Heart right ventricle (tissue), 16 donors: ENCODE results near the gene ITFG1. TPM values are rescaled to one million over a fixed set of nuclear protein-coding genes. Genes with fewer than 3 reads are reported as not detected.
"Not testable (repeated sequence)": the region's sequence is repeated elsewhere in the genome, so short reads cannot be mapped to it uniquely, and the experiment has no call there.

Experiments
- ATAC-seq, 8 donors: fragments of 200-7000 bp; cut with Tn5 transposase; one replicate each; pipeline ENCODE4 v1.9.1; 2020; ENCODE audit warnings: mild to moderate bottlenecking in 8 of 8, moderate library complexity in 8 of 8, moderate number of reproducible peaks in 1 of 8
- DNase-seq, 2 donors: peaks; one replicate each; pipeline ENCODE4 v3.0.0-alpha.2; 2020
- H3K27ac ChIP-seq, 10 donors: fragments of 200-600 bp; sonication (generic) in 2 of 10; one replicate each; pipeline versions ENCODE4 v1.5.0 to v1.8.0; 2020 to 2022; ENCODE audit warnings: mild to moderate bottlenecking in 3 of 10
- H3K27me3 ChIP-seq, 7 donors: fragments of 200-600 bp; one replicate each; pipeline ENCODE4 v1.8.0; 2021 to 2022; ENCODE audit warnings: mild to moderate bottlenecking in 2 of 7
- H3K36me3 ChIP-seq, 9 donors: fragments of 200-600 bp; sonication (generic) in 1 of 9; one replicate each; pipeline versions ENCODE4 v1.5.0 to v1.8.0; 2020 to 2022; ENCODE audit warnings: mild to moderate bottlenecking in 2 of 9
- H3K4me1 ChIP-seq, 9 donors: fragments of 200-600 bp; sonication (generic) in 1 of 9; one replicate each; pipeline versions ENCODE4 v1.5.0 to v1.8.0; 2020 to 2022; ENCODE audit warnings: mild to moderate bottlenecking in 4 of 9
- H3K4me3 ChIP-seq, 10 donors: fragments of 200-600 bp; sonication (generic) in 2 of 10; one replicate each; pipeline versions ENCODE4 v1.5.0 to v1.8.0; 2020 to 2022; ENCODE audit warnings: mild to moderate bottlenecking in 7 of 10, moderate library complexity in 2 of 10
- H3K9me3 ChIP-seq, 11 donors: fragments of 200-600 bp in 10 of 11; sonication (generic) in 2 of 11; one replicate each; pipeline versions ENCODE4 v1.5.0 to v1.8.0; 2013 to 2022; ENCODE audit warnings: mild to moderate bottlenecking in 2 of 11, control low read depth in 1 of 11, moderate library complexity in 1 of 11
- CTCF ChIP-seq, 9 donors: fragments of 200-600 bp; sonication (generic) in 2 of 9; IDR thresholded peaks; one replicate each; pipeline versions ENCODE4 v1.5.0 to v1.8.0; 2021 to 2022; ENCODE audit warnings: antibody characterized with exemption in 9 of 9, mild to moderate bottlenecking in 5 of 9, moderate library complexity in 1 of 9
- WGBS, 2 donors: extraction: QIAGEN DNeasy Blood & Tissue Kit; methylation state at CpG; one replicate each; pipeline ENCODE4 v1.1.7; 2013; ENCODE audit warnings: inconsistent platforms in 1 of 2; 5-methylcytosine and 5-hydroxymethylcytosine counted together
- intact Hi-C, 10 donors: fragments of 100-400 bp; cut with DNase I; formaldehyde crosslinking; loops; one replicate each; pipeline versions ENCODE4 v1.11.1 to v1.14.2; 2022
- polyA plus RNA-seq, 2 donors: library from polyadenylated mRNA; stranded (reverse); fragments of 200-250 nt; gene quantifications; one replicate each; pipeline ENCODE4 v1.2.3, GENCODE V29; 2013
- total RNA-seq, 10 donors: library from RNA; stranded (reverse); fragmentation: NEBNext Ultra II Directional in 3 of 10; extraction: Animal tissue kit (Norgen Biotek cat#: 25700) in 3 of 10; gene quantifications; one replicate each; pipeline versions ENCODE4 v1.2.1 to v1.2.4, GENCODE V29; 2021 to 2023
- donor health status: Arrhythmogenic right ventricular cardiomyopathy.
- donor health status: ischemic (EF 13 %, LVEDD 7.1; RV severe dilation, severe dysfunction).
- donor health status: healthy with polysubstance abuse.
- donor health status: DM: no; HTN: yes; CAD: no.
- donor health status: DM: no; HTN: no; CAD: no.
- donor health status: ischemic (EF 25% LVEDD 6.9; RV normal size, moderate dysfunction).
- donor health status: ischemic (EF 25% LVEDD 5.7; RV mildly dilated, moderate dysfunction).
- donor health status: healthy.
- donor health status: DM: yes; HTN: yes; CAD: no.
- donor health status: Ischemic cardiomyopathy.
- donor health status: ischemic (EF 35%, LVEDD 5.7; RV mildly dilated, moderate dysfunction).
- donor health status: nonischemic (EF 11% LVEDD 7.7; RV severe dilation, severe dysfunction).
- donor health status: DM: yes; HTN: yes; CAD: no.
- donor health status: PGD.
- donor health status: ischemic (EF 29% LVEDD 5.4; RV normal size, mild dysfunction).
- donor health status: nonischemic (EF 23%, LVEDD 6.1; RV moderate dilation, normal function).

ITFG1 gene
- total and polyA plus RNA-seq, 12 donors = 10.1 to 94.5 (median 72.3) TPM

- WGBS, 2 donors = 69 to 70% methylated on average over 3 of the region's 3 CpGs
- Histone ChIP-seq H3K27me3 (no peaks in the 10 kb centered on the region), H3K4me1 (peaks cover 0 to 21% (median 10%) of the 10 kb centered on the region in 9 donors), H3K27ac (no peak overlapping the region), H3K9me3 (no peaks in the 10 kb centered on the region), H3K36me3 (peaks cover 0 to 90% (median 29%) of the 10 kb centered on the region in 9 donors), H3K4me3 (no peak overlapping the region)
- intact Hi-C loops = no loop called here
- TF ChIP-seq CTCF (IDR thresholded peaks at IDR 0.05) = no peak
- no peak for ATAC-seq
- DNase-seq = no peak
These were observed 11.9 kb downstream of the ITFG1 start for GRCh38 chr16:47448830-47449575.

GRCh38 chr16:47446431-47446830, 14.4 kb downstream of the ITFG1 start:
- no peaks in the 10 kb centered on the region for H3K27me3 ChIP-seq
- H3K27ac ChIP-seq = no peak overlapping the region
- no peak overlapping the region for H3K4me3 ChIP-seq
- no peak for ATAC-seq
- intact Hi-C loops = no loop called here
- TF ChIP-seq CTCF (IDR thresholded peaks at IDR 0.05) = no peak
- 97 to 100% methylated on average over 3 of the region's 3 CpGs for WGBS, 2 donors
- peaks cover 0 to 17% (median 0%) of the 10 kb centered on the region in 11 donors for H3K9me3 ChIP-seq
- peaks cover 0 to 21% (median 10%) of the 10 kb centered on the region in 9 donors for H3K4me1 ChIP-seq
- peaks cover 0 to 64% (median 5%) of the 10 kb centered on the region in 9 donors for H3K36me3 ChIP-seq
- no peak for DNase-seq

GRCh38 chr16:47442884-47443283, 18.0 kb downstream of the ITFG1 start:
- ATAC-seq, H3K27me3 ChIP-seq, intact Hi-C loops, H3K4me1 ChIP-seq, DNase-seq, H3K4me3 ChIP-seq, H3K27ac ChIP-seq: not testable (repeated sequence)
- Histone ChIP-seq H3K36me3 (peaks cover 0 to 38% (median 0%) of the 10 kb centered on the region in 9 donors), H3K9me3 (peaks cover 0 to 17% (median 0%) of the 10 kb centered on the region in 11 donors)

- ATAC-seq, H3K27me3 ChIP-seq: not testable (repeated sequence)
- WGBS, 2 donors = 95 to 99% methylated on average over 3 of the region's 3 CpGs
These were observed 20.8 kb downstream of the ITFG1 start for GRCh38 chr16:47440066-47440465.

GRCh38 chr16:47434274-47434673, 26.6 kb downstream of the ITFG1 start:
- ATAC-seq, H3K27me3 ChIP-seq, H3K4me3 ChIP-seq, intact Hi-C loops, DNase-seq, H3K27ac ChIP-seq, H3K4me1 ChIP-seq, H3K9me3 ChIP-seq: not testable (repeated sequence)
- WGBS, 2 donors = 94 to 97% methylated on average over 2 of the region's 2 CpGs
- peaks cover 0 to 24% (median 0%) of the 10 kb centered on the region in 9 donors for H3K36me3 ChIP-seq

More at GRCh38 chr16:47440066-47440465, 20.8 kb downstream of the ITFG1 start:
- H3K4me3 ChIP-seq, H3K27ac ChIP-seq, DNase-seq, intact Hi-C loops, H3K4me1 ChIP-seq: not testable (repeated sequence)
- Histone ChIP-seq H3K9me3 (peaks cover 0 to 17% (median 0%) of the 10 kb centered on the region in 11 donors), H3K36me3 (peaks cover 0 to 26% (median 0%) of the 10 kb centered on the region in 9 donors)

- DNase-seq = no peak
- WGBS, 2 donors = 92 to 94% methylated on average over 3 of the region's 3 CpGs
These were observed 28.9 kb downstream of the ITFG1 start for GRCh38 chr16:47431960-47432359.

More at GRCh38 chr16:47431960-47432359, 28.9 kb downstream of the ITFG1 start:
- peaks cover 0 to 32% (median 11%) of the 10 kb centered on the region in 9 donors for H3K36me3 ChIP-seq
- no peak overlapping the region for H3K27ac ChIP-seq
- H3K4me3 ChIP-seq = no peak overlapping the region
- H3K27me3 ChIP-seq = no peaks in the 10 kb centered on the region
- no peaks in the 10 kb centered on the region for H3K4me1 ChIP-seq
- no peaks in the 10 kb centered on the region for H3K9me3 ChIP-seq
- no peak for ATAC-seq
- intact Hi-C loops = no loop called here
- no peak for TF ChIP-seq CTCF (IDR thresholded peaks at IDR 0.05)
